GM12878 (cell line): ENCODE measurements around the gene C2CD5. TPM values are rescaled to one million over a fixed set of nuclear protein-coding genes. Genes with fewer than 3 reads are reported as not detected.

ENCODE experiments used
- ATAC-seq: fragments of 200-7000 bp; cut with Tn5 transposase; 3 replicates; pipeline ENCODE4 v1.9.1; 2020; ENCODE audit warnings: mild to moderate bottlenecking, moderate library complexity
- Bru-seq: library from RNA; stranded (reverse); fragments of 400-500 nt; gene quantifications from one replicate; lab custom pipeline; 2021; lab: Mats Ljungman, UMichigan
- BruChase-seq, 2 experiments: library from RNA; stranded (reverse); fragments of 400-500 nt; gene quantifications; one replicate each; lab custom pipeline; 2021; lab: Mats Ljungman, UMichigan
- BruUV-seq: library from RNA; stranded (reverse); fragments of 400-500 nt; replicated peaks from 2 replicates; lab custom pipeline; 2021; lab: Mats Ljungman, UMichigan
- CTCF ChIA-PET: fragments of 300-600 bp; sonication (Branson Sonifier 250); formaldehyde crosslinking; extraction: SDS; loops from one replicate; lab custom pipeline; 2021; ENCODE audit warnings: inconsistent platforms; lab: Yijun Ruan, JAX
- POLR2A ChIA-PET: fragments of 350-600 bp; formaldehyde crosslinking; extraction: SDS; loops from one replicate; lab custom pipeline; 2021; ENCODE audit warnings: inconsistent platforms; lab: Charles Lee
- RAD21 ChIA-PET: fragments of 300-600 bp; sonication (Branson Sonifier 250); formaldehyde crosslinking; loops from one replicate; lab custom pipeline; 2023; ENCODE audit warnings: antibody characterized with exemption; ENCODE audit not compliant: unreplicated experiment; lab: Charles Lee
- SMC1A ChIA-PET: fragments of 300-600 bp; sonication (Branson Sonifier 250); formaldehyde crosslinking; loops from one replicate; lab custom pipeline; 2023; ENCODE audit not compliant: unreplicated experiment, uncharacterized antibody; lab: Charles Lee
- DNase-seq: peaks from one replicate; pipeline ENCODE4 v3.0.0-alpha.2; 2011; ENCODE audit warnings: low read depth, low spot score
- FAIRE-seq: peaks from 3 replicates; lab custom pipeline; 2011; peaks lifted over from hg19 to GRCh38; lab: Jason Lieb, UNC
- H2AFZ ChIP-seq: 2 replicates; pipeline ENCODE4 v1.6.0; 2011; ENCODE audit warnings: low read depth, low read length, control low read depth; ENCODE audit not compliant: control insufficient read depth
- H3K27ac ChIP-seq: 2 replicates; pipeline ENCODE4 v1.5.1; 2011; ENCODE audit warnings: control low read depth; ENCODE audit not compliant: control insufficient read depth, insufficient read depth
- H3K27me3 ChIP-seq, 2 experiments: replicated peaks in 1 of 2; 2 replicates each; pipeline versions ENCODE4 v1.6.0 to v1.6.1; 2011; ENCODE audit warnings: low read length in 1 of 2; ENCODE audit not compliant: control insufficient read depth in 2 of 2, insufficient read depth in 2 of 2
- H3K36me3 ChIP-seq, 2 experiments: 2 replicates each; pipeline ENCODE4 v1.5.1; 2011; ENCODE audit warnings: low read length in 1 of 2; ENCODE audit not compliant: control insufficient read depth in 2 of 2, insufficient read depth in 2 of 2
- H3K4me1 ChIP-seq: 2 replicates; pipeline ENCODE4 v1.6.1; 2011; ENCODE audit warnings: mild to moderate bottlenecking, low read length, moderate library complexity, mixed read lengths; ENCODE audit not compliant: control insufficient read depth, insufficient read depth
- H3K4me2 ChIP-seq: 2 replicates; pipeline ENCODE4 v1.6.0; 2011; ENCODE audit warnings: control low read depth; ENCODE audit not compliant: control insufficient read depth, insufficient read depth
- H3K4me3 ChIP-seq: fragments of 200-600 bp; sonication (generic); 2 replicates; pipeline ENCODE4 v1.5.1; 2016
- H3K79me2 ChIP-seq: 2 replicates; pipeline ENCODE4 v1.6.0; 2011; ENCODE audit warnings: low read length; ENCODE audit not compliant: control insufficient read depth, insufficient read depth
- H3K9ac ChIP-seq: 2 replicates; pipeline ENCODE4 v1.8.0; 2011; ENCODE audit warnings: low read length, control low read depth, mixed read lengths; ENCODE audit not compliant: control insufficient read depth, insufficient read depth
- H3K9me3 ChIP-seq: replicated peaks from 3 replicates; pipeline ENCODE4 v1.5.1; 2011; ENCODE audit warnings: mild to moderate bottlenecking, low read length; ENCODE audit not compliant: control insufficient read depth, insufficient read depth
- H4K20me1 ChIP-seq: 2 replicates; pipeline ENCODE4 v1.6.0; 2011; ENCODE audit not compliant: control insufficient read depth, insufficient read depth
- CBX5 ChIP-seq: sonication (generic); IDR thresholded peaks from 2 replicates; pipeline ENCODE4 v1.6.1; 2016; ENCODE audit warnings: low read depth, moderate library complexity, mild to moderate bottlenecking, inconsistent platforms
- EGR1 ChIP-seq, 2 experiments: IDR thresholded peaks; 1 replicate in 1 of 2; 2 replicates in 1 of 2; pipeline ENCODE4 v1.6.1; 2011 to 2012; ENCODE audit warnings: low read depth in 2 of 2, low read length in 2 of 2, borderline replicate concordance in 1 of 2, mild to moderate bottlenecking in 1 of 2, moderate library complexity in 1 of 2
- HCFC1 ChIP-seq: fragments of 150-350 bp; IDR thresholded peaks from 2 replicates; pipeline ENCODE4 v1.6.1; 2014; ENCODE audit warnings: low read length
- IKZF2 ChIP-seq, 2 experiments: fragments of 450-650 bp; IDR thresholded peaks; 2 replicates each; pipeline ENCODE4 v1.6.1; 2017; ENCODE audit warnings: mild to moderate bottlenecking in 2 of 2, moderate library complexity in 2 of 2
- IRF4 ChIP-seq: IDR thresholded peaks from 2 replicates; pipeline ENCODE4 v1.6.1; 2011; ENCODE audit warnings: low read depth, low read length
- NR2C1 ChIP-seq: fragments of 450-650 bp; IDR thresholded peaks from 2 replicates; pipeline ENCODE4 v1.6.1; 2017; ENCODE audit warnings: antibody characterized with exemption, mild to moderate bottlenecking, moderate library complexity
- PML ChIP-seq: IDR thresholded peaks from 2 replicates; pipeline ENCODE4 v1.6.1; 2012; ENCODE audit warnings: low read length, inconsistent platforms
- POLR2AphosphoS5 ChIP-seq: IDR thresholded peaks from 2 replicates; pipeline ENCODE4 v1.6.1; 2011; ENCODE audit warnings: mild to moderate bottlenecking, low read length, inconsistent platforms
- RELA ChIP-seq: fragments of 450-650 bp; IDR thresholded peaks from 2 replicates; pipeline ENCODE4 v1.8.0; 2014; ENCODE audit warnings: borderline replicate concordance; ENCODE audit not compliant: partially characterized antibody
- SP1 ChIP-seq: IDR thresholded peaks from one replicate; pipeline ENCODE4 v1.6.1; 2011; ENCODE audit warnings: low read depth, low read length
- SUZ12 ChIP-seq: fragments of 200-600 bp; sonication (generic); IDR thresholded peaks from one replicate; pipeline ENCODE4 v1.6.1; 2018; ENCODE audit warnings: antibody characterized with exemption, mild to moderate bottlenecking; ENCODE audit not compliant: unreplicated experiment
- ZSCAN29 ChIP-seq: fragments of 450-650 bp; IDR thresholded peaks from 2 replicates; pipeline ENCODE4 v1.6.1; 2017; ENCODE audit warnings: mild to moderate bottlenecking, moderate library complexity
- WGBS: methylation state at CpG from one replicate; pipeline ENCODE4 v1.1.6; 2016; ENCODE audit warnings: low lambda C conversion rate; ENCODE audit not compliant: insufficient replicate concordance, insufficient coverage; ENCODE audit errors: missing lambda C conversion rate; 5-methylcytosine and 5-hydroxymethylcytosine counted together
- in situ Hi-C: fragments of 300-500 bp; cut with MboI; formaldehyde crosslinking; loops from 9 replicates; pipeline ENCODE4 v1.14.3; 2018; ENCODE audit warnings: mixed read lengths
- intact Hi-C: fragments of 100-400 bp; cut with micrococcal nuclease; formaldehyde crosslinking; loops from one replicate; pipeline ENCODE4 v1.14.2; 2022; ENCODE audit not compliant: unreplicated experiment
- long read RNA-seq, 2 experiments: library from polyadenylated mRNA; unstranded; transcript quantifications; one replicate each; pipeline ENCODE4 v2.0.0, GENCODE V29; 2019 to 2020
- polyA minus RNA-seq, 3 experiments: library from RNA; depleted of rRNA, polyadenylated mRNA; stranded (reverse); fragments of >200 nt; gene quantifications; 2 replicates each; pipeline ENCODE4 v1.2.3, GENCODE V29; 2011
- polyA plus RNA-seq, 11 experiments: library from polyadenylated mRNA; depleted of rRNA in 4 of 11; unstranded in 6 of 11; stranded (reverse) in 5 of 11; fragments of >200 nt; fragmentation: Nextera tagmentation in 4 of 11; fragmentation: Illumina TruSeq in 1 of 11; extraction: Ambion mirVana in 4 of 11; extraction: Trizol in 1 of 11; gene quantifications; 1 replicate in 1 of 11; 2 replicates in 10 of 11; pipeline versions ENCODE4 v1.2.1 to v1.2.3, GENCODE V29; 2011 to 2016; ENCODE audit warnings: inconsistent platforms in 2 of 11, missing spikeins in 2 of 11, low read depth in 1 of 11
- total RNA-seq, 4 experiments: library from RNA; depleted of rRNA in 3 of 4; stranded (reverse); fragments of >200 nt in 3 of 4; fragmentation: Illumina TruSeq in 1 of 4; extraction: Trizol in 1 of 4; gene quantifications; 2 replicates each; pipeline versions ENCODE4 v1.2.1 to v1.2.3, GENCODE V29; 2013 to 2021
- TF ChIP-seq, protein P1 (sequence below): fragments of 450-650 bp; IDR thresholded peaks from 2 replicates; pipeline ENCODE4 v1.6.1; 2017; ENCODE audit warnings: borderline replicate concordance

Gene C2CD5, protein sequence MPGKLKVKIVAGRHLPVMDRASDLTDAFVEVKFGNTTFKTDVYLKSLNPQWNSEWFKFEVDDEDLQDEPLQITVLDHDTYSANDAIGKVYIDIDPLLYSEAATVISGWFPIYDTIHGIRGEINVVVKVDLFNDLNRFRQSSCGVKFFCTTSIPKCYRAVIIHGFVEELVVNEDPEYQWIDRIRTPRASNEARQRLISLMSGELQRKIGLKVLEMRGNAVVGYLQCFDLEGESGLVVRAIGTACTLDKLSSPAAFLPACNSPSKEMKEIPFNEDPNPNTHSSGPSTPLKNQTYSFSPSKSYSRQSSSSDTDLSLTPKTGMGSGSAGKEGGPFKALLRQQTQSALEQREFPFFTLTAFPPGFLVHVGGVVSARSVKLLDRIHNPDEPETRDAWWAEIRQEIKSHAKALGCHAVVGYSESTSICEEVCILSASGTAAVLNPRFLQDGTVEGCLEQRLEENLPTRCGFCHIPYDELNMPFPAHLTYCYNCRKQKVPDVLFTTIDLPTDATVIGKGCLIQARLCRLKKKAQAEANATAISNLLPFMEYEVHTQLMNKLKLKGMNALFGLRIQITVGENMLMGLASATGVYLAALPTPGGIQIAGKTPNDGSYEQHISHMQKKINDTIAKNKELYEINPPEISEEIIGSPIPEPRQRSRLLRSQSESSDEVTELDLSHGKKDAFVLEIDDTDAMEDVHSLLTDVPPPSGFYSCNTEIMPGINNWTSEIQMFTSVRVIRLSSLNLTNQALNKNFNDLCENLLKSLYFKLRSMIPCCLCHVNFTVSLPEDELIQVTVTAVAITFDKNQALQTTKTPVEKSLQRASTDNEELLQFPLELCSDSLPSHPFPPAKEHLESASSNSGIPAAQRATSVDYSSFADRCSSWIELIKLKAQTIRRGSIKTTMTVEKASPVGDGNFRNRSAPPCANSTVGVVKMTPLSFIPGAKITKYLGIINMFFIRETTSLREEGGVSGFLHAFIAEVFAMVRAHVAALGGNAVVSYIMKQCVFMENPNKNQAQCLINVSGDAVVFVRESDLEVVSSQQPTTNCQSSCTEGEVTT
- 111 and 141 TPM in 2 replicates for total RNA-seq (2013; cell fraction: nucleolus; rRNA removed)
- total RNA-seq (2014; rRNA removed) (29.2 and 33.5 TPM in 2 replicates), total RNA-seq (2014; rRNA removed; fragmentation: Illumina TruSeq; extraction: Trizol) (25.2 and 29.3 TPM in 2 replicates), total RNA-seq (2021) (29.6 and 29.8 TPM in 2 replicates), polyA plus RNA-seq (2011; rRNA removed) (55.0 and 86.8 TPM in 2 replicates), polyA plus RNA-seq (2014; fragmentation: Illumina TruSeq; extraction: Trizol) (32.3 and 42.9 TPM in 2 replicates), polyA plus RNA-seq (2014; fragmentation: Nextera tagmentation; extraction: Ambion mirVana) (10 to 100 TPM in 1 of 2 experiments, 1 to 10 TPM in 1; 7.7 to 10.1 TPM), polyA plus RNA-seq (2014; rRNA removed) (18.7 and 25.8 TPM in 2 replicates), polyA plus RNA-seq (2016; fragmentation: Nextera tagmentation; extraction: Ambion mirVana) (10 to 100 TPM; 24.6 to 28.2 TPM), polyA minus RNA-seq (2011; rRNA and poly(A)+ RNA removed) (51.7 and 69.9 TPM in 2 replicates), Bru-seq, nascent RNA (percentile 78 among the genes with signal in this experiment), BruChase-seq, experiment 1, labeled RNA remaining after a 6-hour chase (percentile 80 among the genes with signal in this experiment), BruChase-seq, experiment 2, labeled RNA remaining after a 2-hour chase (percentile 86 among the genes with signal in this experiment)
- polyA plus RNA-seq (2011; ENCODE audit: low read depth), result 8.4 TPM
- polyA plus RNA-seq (2011; cell fraction: cytosol; rRNA removed), result 20.7 and 25.0 TPM in 2 replicates
- polyA plus RNA-seq (2011; cell fraction: nucleus; rRNA removed), result 82.1 and 93.2 TPM in 2 replicates
- 12.9 and 18.0 TPM in 2 replicates for polyA plus RNA-seq (2012)
- 19.1 and 20.0 TPM in 2 replicates for polyA minus RNA-seq (2011; cell fraction: cytosol; rRNA and poly(A)+ RNA removed)
- 81.2 and 126 TPM in 2 replicates for polyA minus RNA-seq (2011; cell fraction: nucleus; rRNA and poly(A)+ RNA removed)
- long read RNA-seq, experiment 1, full-length matches to known transcripts, result 3 of 4 reads
- long read RNA-seq, experiment 1, partial matches to known transcripts, result 1 of 4 reads
- long read RNA-seq, experiment 1, other reads (novel, unspliced or antisense), result 0 of 4 reads
- long read RNA-seq, experiment 2, full-length matches to known transcripts, result 3 of 29 reads
- long read RNA-seq, experiment 2, partial matches to known transcripts, result 17 of 29 reads
- long read RNA-seq, experiment 2, other reads (novel, unspliced or antisense), result 9 of 29 reads

GRCh38 chr12:22544038-22544979 lies at the start of gene C2CD5:
C2CD5 (minus strand) TSS chr12:22544542; CDS start chr12:22544150, 392 bp downstream.
- intact Hi-C loops (loop anchor here (2.0 to 10.0 kb wide), 2 partner anchors 80 to 140 kb away; partner anchors contain the start of gene ETNK1), in situ Hi-C loops (loop anchor here (5.0 kb wide), 1 partner anchor 83 kb away; the partner anchor contains the start of gene ETNK1)
- Histone ChIP-seq H4K20me1 (no peaks in the 10 kb centered on the region), H2AFZ (peak within 1 kb of the TSS; percentile 89), H3K79me2 (peaks cover 17% of the 10 kb centered on the region), H3K4me2 (peak within 1 kb of the TSS; percentile 82), H3K4me3 (peak within 1 kb of the TSS; percentile 69), H3K4me1 (peaks cover 7% of the 10 kb centered on the region), H3K27ac (peak within 1 kb of the TSS; percentile 84), H3K27me3 (no peaks in the 10 kb centered on the region), H3K9me3 (no peaks in the 10 kb centered on the region), H3K9ac (peak within 1 kb of the TSS; percentile 74), H3K36me3 (no peaks in the 10 kb centered on the region)
- DNase-seq (peak; percentile 80), ATAC-seq (peak; percentile 85), FAIRE-seq (peak; percentile 7)
- ChIA-PET POLR2A (interaction anchor here (0.6 to 1.4 kb wide), 6 partner anchors 11 to 845 kb away, joined by 3 to 8 read pairs (median 3); partner anchors contain the start of gene ETNK1), RAD21 (interaction anchor here (0.7 to 1.4 kb wide), 3 partner anchors 15 to 86 kb away, joined by 3 to 5 read pairs (median 4); partner anchors contain the start of gene ETNK1), CTCF (interaction anchor here (0.9 to 2.1 kb wide), 6 partner anchors 11 to 83 kb away, joined by 3 to 22 read pairs (median 4); no protein-coding TSS in a partner anchor), SMC1A (interaction anchor here (1.0 to 1.6 kb wide), 2 partner anchors 15 to 84 kb away, joined by 4 to 5 read pairs; no protein-coding TSS in a partner anchor)
- BruUV-seq, result TSS peak; percentile 87
- under 1% methylated on average over 77 of the region's 80 CpGs for WGBS
- TF ChIP-seq CBX5, result peak; percentile 98
- TF ChIP-seq EGR1 (IDR thresholded peaks at IDR 0.05; ENCODE audit: borderline replicate concordance in 1 of 2, low read depth in 2 of 2, low read length in 2 of 2), result peak in 1 of 2 experiments; percentile 52; a peak in 1 of 3 replicates
- peak; percentile 81 for TF ChIP-seq IRF4
- TF ChIP-seq, protein P1, sequence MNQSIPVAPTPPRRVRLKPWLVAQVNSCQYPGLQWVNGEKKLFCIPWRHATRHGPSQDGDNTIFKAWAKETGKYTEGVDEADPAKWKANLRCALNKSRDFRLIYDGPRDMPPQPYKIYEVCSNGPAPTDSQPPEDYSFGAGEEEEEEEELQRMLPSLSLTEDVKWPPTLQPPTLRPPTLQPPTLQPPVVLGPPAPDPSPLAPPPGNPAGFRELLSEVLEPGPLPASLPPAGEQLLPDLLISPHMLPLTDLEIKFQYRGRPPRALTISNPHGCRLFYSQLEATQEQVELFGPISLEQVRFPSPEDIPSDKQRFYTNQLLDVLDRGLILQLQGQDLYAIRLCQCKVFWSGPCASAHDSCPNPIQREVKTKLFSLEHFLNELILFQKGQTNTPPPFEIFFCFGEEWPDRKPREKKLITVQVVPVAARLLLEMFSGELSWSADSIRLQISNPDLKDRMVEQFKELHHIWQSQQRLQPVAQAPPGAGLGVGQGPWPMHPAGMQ, result no peak
- peak; percentile 94 for TF ChIP-seq POLR2AphosphoS5
- TF ChIP-seq HCFC1, result peak; percentile 78
- peak; percentile 67 for TF ChIP-seq SP1
- peak; percentile 71 for TF ChIP-seq RELA
- no peak for TF ChIP-seq ZSCAN29
- TF ChIP-seq PML, result peak; percentile 98
- peak; percentile 55; the same call in 1 of the 2 replicates for TF ChIP-seq NR2C1
- TF ChIP-seq IKZF2 (IDR thresholded peaks at IDR 0.05), result peak; percentile 65
- TF ChIP-seq SUZ12, result no peak
